Natural killer cell (primary cell): ENCODE measurements around the gene FAM3B. TPM values are rescaled to one million over a fixed set of nuclear protein-coding genes. Genes with fewer than 3 reads are reported as not detected.

Experiments used
- ATAC-seq, 3 donors: fragments of 150-1000 bp in 2 of 3; fragments of 200-7000 bp in 1 of 3; cut with Tn5 transposase; 1 replicate in 1 of 3; 2 replicates in 2 of 3; pipeline ENCODE4 v1.10.0; 2021; ENCODE audit warnings: mild to moderate bottlenecking in 2 of 3, moderate library complexity in 2 of 3
- DNase-seq, 2 donors: peaks; one replicate each; pipeline versions ENCODE4 v3.0.0 to v3.0.0-alpha.2; 2013 to 2021; ENCODE audit warnings: mixed read lengths in 1 of 2
- H3K27ac ChIP-seq: one replicate; pipeline ENCODE4 v1.5.1; 2013; ENCODE audit warnings: mild to moderate bottlenecking, low read length
- H3K27me3 ChIP-seq: one replicate; pipeline ENCODE4 v1.6.1; 2013; ENCODE audit warnings: low read length; ENCODE audit not compliant: control insufficient read depth, insufficient read depth
- H3K36me3 ChIP-seq: one replicate; pipeline ENCODE4 v1.6.1; 2013; ENCODE audit warnings: low read length; ENCODE audit not compliant: control insufficient read depth, insufficient read depth
- H3K4me1 ChIP-seq: one replicate; pipeline ENCODE4 v1.6.1; 2013; ENCODE audit warnings: low read length; ENCODE audit not compliant: control insufficient read depth, insufficient read depth
- H3K4me3 ChIP-seq: one replicate; pipeline ENCODE4 v1.5.1; 2013; ENCODE audit warnings: low read length
- H3K9me3 ChIP-seq: one replicate; pipeline ENCODE4 v1.6.1; 2013; ENCODE audit warnings: low read length; ENCODE audit not compliant: control insufficient read depth, insufficient read depth
- H3K27ac Mint-ChIP-seq, 2 donors: one replicate each; pipeline ENCODE4 v1.8.0; 2022; ENCODE audit warnings: mild to moderate bottlenecking in 2 of 2, mixed read lengths in 2 of 2, moderate library complexity in 1 of 2
- H3K27me3 Mint-ChIP-seq, 2 donors: one replicate each; pipeline ENCODE4 v1.8.0; 2022; ENCODE audit warnings: low read depth in 2 of 2, mixed read lengths in 2 of 2
- H3K36me3 Mint-ChIP-seq: one replicate; pipeline ENCODE4 v1.8.0; 2022; ENCODE audit warnings: mixed read lengths
- H3K4me1 Mint-ChIP-seq, 2 donors: one replicate each; pipeline ENCODE4 v1.8.0; 2022; ENCODE audit warnings: mixed read lengths in 2 of 2
- H3K4me3 Mint-ChIP-seq: one replicate; pipeline ENCODE4 v1.8.0; 2022; ENCODE audit warnings: mild to moderate bottlenecking, moderate library complexity, mixed read lengths
- H3K9me3 Mint-ChIP-seq, 2 donors: one replicate each; pipeline ENCODE4 v1.8.0; 2022; ENCODE audit warnings: mixed read lengths in 2 of 2
- CTCF ChIP-seq: fragments of 200-600 bp; IDR thresholded peaks from one replicate; pipeline ENCODE4 v1.8.0; 2022; ENCODE audit warnings: antibody characterized with exemption
- WGBS: methylation state at CpG from one replicate; pipeline ENCODE4 v1.1.7; 2013; ENCODE audit warnings: missing lambda C conversion rate; ENCODE audit not compliant: insufficient coverage; 5-methylcytosine and 5-hydroxymethylcytosine counted together
- intact Hi-C: fragments of 100-400 bp; cut with micrococcal nuclease; formaldehyde crosslinking; loops from one replicate; pipeline ENCODE4 v1.14.2; 2022
- total RNA-seq, 4 donors: library from RNA; stranded (reverse); fragments of 120-200 nt in 1 of 4; gene quantifications; one replicate each; pipeline versions ENCODE4 v1.2.3 to v1.2.4, GENCODE V29; 2013 to 2022

FAM3B gene
- total RNA-seq, 3 donors from 2014 or later (not counting 1 experiment from before 2014, with no cell fraction given): 0.48 TPM; not detected in 2

DNA sequence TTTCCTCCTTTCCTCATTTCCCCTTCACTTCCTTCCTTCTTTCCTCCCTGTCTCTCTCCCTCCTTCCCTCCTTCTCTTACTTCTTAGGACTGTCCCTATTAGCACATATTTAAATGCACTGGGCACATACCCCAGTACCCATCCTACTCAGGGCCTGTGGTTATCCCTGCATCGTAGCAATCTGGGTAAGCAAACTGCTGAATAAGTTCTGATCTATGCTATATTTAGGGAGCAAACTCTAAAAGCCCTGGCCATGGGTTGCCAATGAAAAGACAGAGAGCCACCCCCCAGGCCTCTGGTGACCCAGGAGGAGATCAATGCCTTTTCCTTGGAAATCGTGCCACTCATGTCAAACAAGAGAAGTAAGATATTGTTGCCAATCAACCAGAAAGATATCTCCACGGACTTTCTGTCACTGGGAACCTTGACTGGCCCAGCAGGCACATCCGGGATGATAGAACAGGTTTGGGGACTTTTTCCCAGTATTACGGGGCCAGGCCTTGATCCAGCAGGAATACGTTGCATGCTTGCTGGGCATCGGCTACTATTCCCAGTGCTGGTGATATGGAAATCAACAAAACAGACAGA, 5.4 kb downstream of the FAM3B start:
- H3K9me3 ChIP-seq: no peaks in the 10 kb centered on the region
- Mint-ChIP-seq H3K4me3 (no peak overlapping the region), H3K36me3 (no peaks in the 10 kb centered on the region), H3K4me1 (no peaks in the 10 kb centered on the region), H3K27ac (no peak overlapping the region), H3K9me3 (no peaks in the 10 kb centered on the region), H3K27me3 (peaks cover 9 to 29% of the 10 kb centered on the region in 2 donors)
- intact Hi-C loops: no loop called here
- H3K27me3 ChIP-seq: no peaks in the 10 kb centered on the region
- H3K4me1 ChIP-seq: no peaks in the 10 kb centered on the region
- no peak for ATAC-seq
- 90% methylated on average over 7 of the region's 7 CpGs for WGBS
- no peak overlapping the region for H3K4me3 ChIP-seq
- TF ChIP-seq CTCF: no peak
- H3K36me3 ChIP-seq: no peaks in the 10 kb centered on the region
- no peak overlapping the region for H3K27ac ChIP-seq
- no peak for DNase-seq

DNA sequence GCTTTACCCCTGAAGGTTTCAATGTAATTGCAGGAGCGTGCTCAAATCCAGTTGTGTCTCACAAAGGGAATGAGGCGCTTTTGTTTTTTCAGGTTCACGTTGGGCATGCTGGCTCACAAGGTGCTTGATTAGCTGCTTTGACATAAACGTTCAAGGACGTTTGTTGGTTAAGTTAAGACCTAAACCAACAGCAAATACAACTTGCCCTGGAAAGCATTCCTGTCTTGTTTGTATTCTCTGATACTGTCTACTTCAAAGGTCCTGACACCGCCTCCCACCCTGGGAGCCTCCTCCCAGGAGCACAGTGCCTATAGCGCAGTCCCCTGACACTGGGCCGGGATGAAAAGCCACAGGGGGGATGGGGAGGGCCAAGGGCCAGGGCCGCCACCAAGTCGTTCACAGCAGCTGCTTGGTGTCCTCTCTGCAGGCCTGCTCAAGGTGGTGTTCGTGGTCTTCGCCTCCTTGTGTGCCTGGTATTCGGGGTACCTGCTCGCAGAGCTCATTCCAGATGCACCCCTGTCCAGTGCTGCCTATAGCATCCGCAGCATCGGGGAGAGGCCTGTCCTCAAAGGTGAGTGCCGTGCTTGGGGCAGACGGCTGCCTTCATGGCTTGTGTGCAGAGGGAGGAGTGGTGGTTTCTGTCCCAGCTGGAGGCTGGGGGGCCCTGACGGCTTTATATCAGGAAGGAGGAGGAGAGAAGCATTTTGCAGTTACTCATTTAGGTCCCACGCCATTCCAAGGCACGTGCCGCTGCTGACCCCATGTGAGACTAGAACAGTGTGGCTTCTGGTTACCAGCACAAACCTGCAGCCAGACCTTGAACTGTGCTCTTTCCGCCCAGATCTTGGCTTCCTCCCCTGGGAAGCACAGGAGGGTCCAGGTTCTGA, 6.1 kb downstream of the FAM3B start:
- ATAC-seq: no peak
- Histone ChIP-seq H3K9me3 (no peaks in the 10 kb centered on the region), H3K36me3 (no peaks in the 10 kb centered on the region), H3K27me3 (no peaks in the 10 kb centered on the region), H3K27ac (no peak overlapping the region), H3K4me3 (no peak overlapping the region), H3K4me1 (no peaks in the 10 kb centered on the region)
- 88% methylated on average over 23 of the region's 23 CpGs for WGBS
- H3K4me1 Mint-ChIP-seq: no peaks in the 10 kb centered on the region
- H3K36me3 Mint-ChIP-seq: no peaks in the 10 kb centered on the region
- intact Hi-C loops: no loop called here
- no peak for TF ChIP-seq CTCF
- no peak overlapping the region for H3K4me3 Mint-ChIP-seq
- H3K27ac Mint-ChIP-seq: no peak overlapping the region
- H3K9me3 Mint-ChIP-seq: no peaks in the 10 kb centered on the region
- no peak for DNase-seq
- H3K27me3 Mint-ChIP-seq: peaks cover 5 to 23% of the 10 kb centered on the region in 2 donors

DNA sequence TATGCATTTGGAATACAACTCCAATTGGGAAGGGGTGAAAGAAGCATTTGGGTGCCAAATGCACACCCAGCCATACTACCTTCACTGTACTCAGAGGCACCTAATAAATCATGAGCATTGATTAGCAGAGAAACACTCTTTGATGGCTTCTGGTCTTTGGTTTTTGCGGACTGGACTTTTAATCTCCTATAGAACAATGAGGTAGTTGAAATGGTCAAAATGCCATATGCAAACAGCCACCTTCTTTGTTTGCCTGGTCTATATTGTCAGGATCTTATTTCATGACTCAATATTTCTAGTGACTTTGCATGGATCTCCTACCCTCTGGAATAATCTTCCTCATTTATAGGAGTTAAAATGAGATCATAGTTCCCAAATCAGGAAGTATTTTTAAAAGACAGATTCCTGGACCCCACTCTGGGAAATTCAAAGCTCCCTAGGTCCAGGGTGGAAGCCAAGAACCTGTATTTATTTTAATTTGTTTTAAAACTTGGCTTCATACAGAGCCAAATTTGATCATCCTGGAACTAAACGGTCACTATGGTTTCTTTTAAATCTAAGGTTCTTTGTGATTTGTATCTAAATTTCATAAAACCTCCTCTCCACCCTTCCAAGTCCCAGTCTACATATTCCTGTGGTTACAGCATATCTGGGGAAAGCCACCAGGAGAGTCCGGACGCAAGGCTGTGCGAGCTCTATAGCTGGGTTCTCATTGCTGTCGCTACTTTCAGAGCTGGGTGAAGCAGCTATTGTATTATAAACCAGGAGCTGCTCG, 8.7 kb downstream of the FAM3B start:
- Mint-ChIP-seq H3K27ac (no peak overlapping the region), H3K4me3 (no peak overlapping the region), H3K27me3 (peaks cover 8% of the 10 kb centered on the region in 2 donors), H3K36me3 (no peaks in the 10 kb centered on the region), H3K4me1 (no peaks in the 10 kb centered on the region), H3K9me3 (no peaks in the 10 kb centered on the region)
- no peaks in the 10 kb centered on the region for H3K36me3 ChIP-seq
- H3K9me3 ChIP-seq: no peaks in the 10 kb centered on the region
- no peak overlapping the region for H3K4me3 ChIP-seq
- DNase-seq: no peak
- H3K4me1 ChIP-seq: no peaks in the 10 kb centered on the region
- H3K27ac ChIP-seq: no peak overlapping the region
- no peaks in the 10 kb centered on the region for H3K27me3 ChIP-seq
- TF ChIP-seq CTCF: no peak
- WGBS: 94% methylated on average over 6 of the region's 7 CpGs
- intact Hi-C loops: no loop called here
- no peak for ATAC-seq
